ENCODE measurements around the gene GPSM1.
"Not testable (repeated sequence)": the region's sequence is repeated elsewhere in the genome, so short reads cannot be mapped to it uniquely, and the experiment has no call there.

Gene GPSM1

GRCh38 chr9:136405481-136405880 is 78.1 kb downstream of the GPSM1 start:
- Histone ChIP-seq H3K4me3 (ENCODE audit: low read depth, low read length) (no peak overlapping the region), H3K36me3 (replicated peaks) (peaks cover 45% of the 10 kb centered on the region), H3K27ac (no peak overlapping the region), H3K27me3 (replicated peaks) (no peaks in the 10 kb centered on the region)
- no peak for DNase-seq
- no peak for TF ChIP-seq CTCF (IDR thresholded peaks at IDR 0.05; ENCODE audit: low read depth, low read length, missing control alignments)
- in situ Hi-C loops (cut with HindIII; ENCODE audit: low pct_ligation_motif_present, low sequenced_read_pairs), result no loop called here

GRCh38 chr9:136405904-136406303 is 78.6 kb downstream of the GPSM1 start:
- H3K4me3 ChIP-seq (ENCODE audit: low read depth, low read length); DNase-seq; H3K27me3 ChIP-seq (replicated peaks); in situ Hi-C loops (cut with HindIII; ENCODE audit: low pct_ligation_motif_present, low sequenced_read_pairs); H3K27ac ChIP-seq: not testable (repeated sequence)
- peaks cover 45% of the 10 kb centered on the region for H3K36me3 ChIP-seq (replicated peaks)

GRCh38 chr9:136407061-136407460 is 79.7 kb downstream of the GPSM1 start:
- in situ Hi-C loops (cut with HindIII; ENCODE audit: low pct_ligation_motif_present, low sequenced_read_pairs); H3K27ac ChIP-seq; H3K27me3 ChIP-seq (replicated peaks); DNase-seq; H3K4me3 ChIP-seq (ENCODE audit: low read depth, low read length): not testable (repeated sequence)
- peaks cover 41% of the 10 kb centered on the region for H3K36me3 ChIP-seq (replicated peaks)

- DNase-seq, result no peak
- H3K36me3 ChIP-seq (replicated peaks), result peaks cover 41% of the 10 kb centered on the region
- H3K4me3 ChIP-seq (ENCODE audit: low read depth, low read length), result no peak overlapping the region
- TF ChIP-seq CTCF (IDR thresholded peaks at IDR 0.05; ENCODE audit: low read depth, low read length, missing control alignments), result no peak
- in situ Hi-C loops (cut with HindIII; ENCODE audit: low pct_ligation_motif_present, low sequenced_read_pairs), result no loop called here
- H3K27ac ChIP-seq, result no peak overlapping the region
- H3K27me3 ChIP-seq (replicated peaks), result no peaks in the 10 kb centered on the region
Observed at GRCh38 chr9:136407911-136408310, 80.6 kb downstream of the GPSM1 start.
